ENCODE measurements around the gene FAM78B.

FAM78B gene

GRCh38 chr1:166166698-166167571 is at the start of gene FAM78B:
FAM78B (minus strand) TSS chr1:166167001; CDS start chr1:166166248, 753 bp downstream.
- peak in 5 of 6 experiments; percentile 8 to 34 (median 13) for DNase-seq

- DNase-seq, result no peak
Observed at GRCh38 chr1:166202546-166202945, 35.7 kb upstream of the FAM78B start.

- no peak for DNase-seq
Observed at GRCh38 chr1:166200743-166201142, 33.9 kb upstream of the FAM78B start.

- no peak for DNase-seq
Observed at GRCh38 chr1:166197597-166197996, 30.8 kb upstream of the FAM78B start.

GRCh38 chr1:166197141-166197540 is 30.3 kb upstream of the FAM78B start:
- DNase-seq, result no peak

- DNase-seq, result no peak
Observed at GRCh38 chr1:166193057-166193698, 26.4 kb upstream of the FAM78B start.

- no peak for DNase-seq
Observed at GRCh38 chr1:166190400-166190799, 23.6 kb upstream of the FAM78B start.

- DNase-seq, result no peak
Observed at GRCh38 chr1:166189126-166189525, 22.3 kb upstream of the FAM78B start.

- DNase-seq, result no peak
Observed at GRCh38 chr1:166185526-166185925, 18.7 kb upstream of the FAM78B start.

GRCh38 chr1:166184897-166185296 is 18.1 kb upstream of the FAM78B start:
- DNase-seq, result no peak

GRCh38 chr1:166184012-166184411 is 17.2 kb upstream of the FAM78B start:
- no peak for DNase-seq

GRCh38 chr1:166182281-166182680 is 15.5 kb upstream of the FAM78B start:
- DNase-seq, result no peak

- DNase-seq, result no peak
Observed at GRCh38 chr1:166176416-166176815, 9.6 kb upstream of the FAM78B start.

- no peak for DNase-seq
Observed at GRCh38 chr1:166175032-166175431, 8.2 kb upstream of the FAM78B start.

GRCh38 chr1:166174108-166174507 is 7.3 kb upstream of the FAM78B start:
- no peak for DNase-seq

GRCh38 chr1:166172106-166172505 is 5.3 kb upstream of the FAM78B start:
- DNase-seq, result no peak

GRCh38 chr1:166170726-166171125 is 3.9 kb upstream of the FAM78B start:
- no peak for DNase-seq

GRCh38 chr1:166170075-166170474 is 3.3 kb upstream of the FAM78B start:
- DNase-seq, result no peak

GRCh38 chr1:166169182-166169581 is 2.4 kb upstream of the FAM78B start:
- no peak for DNase-seq

GRCh38 chr1:166167572-166167925 is 748 bp upstream of the FAM78B start:
- DNase-seq, result no peak

- DNase-seq, result no peak
Observed at GRCh38 chr1:166166329-166166697, 488 bp downstream of the FAM78B start.

- DNase-seq, result no peak
Observed at GRCh38 chr1:166165661-166166328, 1.0 kb downstream of the FAM78B start.

- DNase-seq, result peak in 1 of 6 experiments; percentile 16
Observed at GRCh38 chr1:166164995-166165660, 1.7 kb downstream of the FAM78B start.
